Astrocyte (in vitro differentiated cells and primary cell): ENCODE results near the gene FBLN1. TPM values are rescaled to one million over a fixed set of nuclear protein-coding genes. Genes with fewer than 3 reads are reported as not detected.

Source experiments
- DNase-seq: peaks from one replicate; pipeline ENCODE4 v3.0.0-alpha.2; 2010; ENCODE audit warnings: low read depth
- FAIRE-seq: peaks from 2 replicates; lab custom pipeline; 2011; peaks lifted over from hg19 to GRCh38; lab: Jason Lieb, UNC
- H2AFZ ChIP-seq: 2 replicates; pipeline ENCODE4 v1.6.0; 2012; ENCODE audit warnings: low read depth, low read length, inconsistent platforms
- H3K27ac ChIP-seq: 2 replicates; pipeline ENCODE4 v1.5.1; 2011; ENCODE audit warnings: low read depth, low read length, inconsistent platforms
- H3K27me3 ChIP-seq: 2 replicates; pipeline ENCODE4 v1.6.0; 2011; ENCODE audit warnings: low read length, inconsistent platforms; ENCODE audit not compliant: insufficient read depth
- H3K36me3 ChIP-seq: 2 replicates; pipeline ENCODE4 v1.5.1; 2011; ENCODE audit warnings: low read length, inconsistent platforms; ENCODE audit not compliant: insufficient read depth
- H3K4me1 ChIP-seq: 2 replicates; pipeline ENCODE4 v1.5.1; 2011; ENCODE audit warnings: low read length, inconsistent platforms; ENCODE audit not compliant: insufficient read depth
- H3K4me2 ChIP-seq: 2 replicates; pipeline ENCODE4 v1.6.0; 2012; ENCODE audit warnings: low read length, inconsistent platforms
- H3K4me3 ChIP-seq: 2 replicates; pipeline ENCODE4 v1.5.1; 2011; ENCODE audit warnings: low read depth, mild to moderate bottlenecking, low read length, inconsistent platforms; ENCODE audit not compliant: insufficient read depth
- H3K79me2 ChIP-seq: 2 replicates; pipeline ENCODE4 v1.6.0; 2012; ENCODE audit warnings: mild to moderate bottlenecking, low read length, inconsistent platforms; ENCODE audit not compliant: insufficient read depth
- H3K9ac ChIP-seq: 2 replicates; pipeline ENCODE4 v1.6.0; 2012; ENCODE audit warnings: mild to moderate bottlenecking, low read length, inconsistent platforms
- H3K9me3 ChIP-seq: 2 replicates; pipeline ENCODE4 v1.5.1; 2012; ENCODE audit warnings: low read depth, mild to moderate bottlenecking, low read length, inconsistent platforms; ENCODE audit not compliant: insufficient read depth
- H4K20me1 ChIP-seq: 2 replicates; pipeline ENCODE4 v1.6.0; 2012; ENCODE audit warnings: low read length, inconsistent platforms; ENCODE audit not compliant: insufficient read depth
- H3K27ac Mint-ChIP-seq: one replicate; pipeline ENCODE4 v1.8.0; 2021; ENCODE audit warnings: mild to moderate bottlenecking, mixed read lengths; ENCODE audit not compliant: unreplicated experiment
- H3K27me3 Mint-ChIP-seq: one replicate; pipeline ENCODE4 v1.8.0; 2021; ENCODE audit warnings: low read depth, mixed read lengths; ENCODE audit not compliant: unreplicated experiment
- H3K36me3 Mint-ChIP-seq: one replicate; pipeline ENCODE4 v1.8.0; 2021; ENCODE audit warnings: low read depth, mixed read lengths; ENCODE audit not compliant: unreplicated experiment
- H3K4me1 Mint-ChIP-seq: one replicate; pipeline ENCODE4 v1.8.0; 2021; ENCODE audit warnings: low read depth, mixed read lengths; ENCODE audit not compliant: unreplicated experiment
- H3K4me3 Mint-ChIP-seq: one replicate; pipeline ENCODE4 v1.8.0; 2021; ENCODE audit warnings: mild to moderate bottlenecking, moderate library complexity, mixed read lengths; ENCODE audit not compliant: unreplicated experiment
- H3K9me3 Mint-ChIP-seq: one replicate; pipeline ENCODE4 v1.8.0; 2021; ENCODE audit warnings: mild to moderate bottlenecking, mixed read lengths; ENCODE audit not compliant: unreplicated experiment
- CTCF ChIP-seq: IDR thresholded peaks from 2 replicates; pipeline ENCODE4 v1.5.1; 2011; ENCODE audit warnings: low read depth, mild to moderate bottlenecking, inconsistent platforms, low read length, moderate library complexity; ENCODE audit not compliant: insufficient read depth
- EZH2 ChIP-seq: IDR thresholded peaks from 2 replicates; pipeline ENCODE4 v1.6.1; 2012; ENCODE audit warnings: mild to moderate bottlenecking, low read length, inconsistent platforms; ENCODE audit not compliant: insufficient read depth
- total RNA-seq: library from RNA; stranded (reverse); gene quantifications from 2 replicates; pipeline ENCODE4 v1.2.1, GENCODE V29; 2021

The FBLN1 gene
- total RNA-seq, 1 donor from 2014 or later, result 69.2 TPM

- DNase-seq, result no peak
- Histone ChIP-seq H3K79me2 (no peaks in the 10 kb centered on the region), H3K27me3 (no peaks in the 10 kb centered on the region), H4K20me1 (no peaks in the 10 kb centered on the region), H3K4me2 (no peak overlapping the region), H3K27ac (no peak overlapping the region), H3K4me3 (no peak overlapping the region), H2AFZ (no peak overlapping the region), H3K4me1 (peaks cover 17% of the 10 kb centered on the region), H3K9me3 (no peaks in the 10 kb centered on the region), H3K9ac (no peak overlapping the region), H3K36me3 (peaks cover 5% of the 10 kb centered on the region)
- Mint-ChIP-seq H3K36me3 (peaks cover 9% of the 10 kb centered on the region), H3K9me3 (no peaks in the 10 kb centered on the region), H3K27me3 (peaks cover 3% of the 10 kb centered on the region), H3K4me3 (no peak overlapping the region), H3K27ac (no peak overlapping the region), H3K4me1 (peaks cover 17% of the 10 kb centered on the region)
- TF ChIP-seq CTCF, result no peak
- no peak for TF ChIP-seq EZH2
- no peak for FAIRE-seq
Observed at GRCh38 chr22:45527456-45527855, 24.8 kb downstream of the FBLN1 start.

- Histone ChIP-seq H3K4me3 (no peak overlapping the region), H3K79me2 (no peaks in the 10 kb centered on the region), H4K20me1 (no peaks in the 10 kb centered on the region), H3K4me2 (no peak overlapping the region), H2AFZ (no peak overlapping the region), H3K9ac (no peak overlapping the region), H3K27me3 (no peaks in the 10 kb centered on the region), H3K9me3 (no peaks in the 10 kb centered on the region), H3K4me1 (peaks cover 17% of the 10 kb centered on the region), H3K27ac (no peak overlapping the region), H3K36me3 (peaks cover 5% of the 10 kb centered on the region)
- Mint-ChIP-seq H3K27ac (no peak overlapping the region), H3K9me3 (no peaks in the 10 kb centered on the region), H3K4me3 (no peak overlapping the region), H3K36me3 (peaks cover 9% of the 10 kb centered on the region), H3K27me3 (peaks cover under 1% of the 10 kb centered on the region), H3K4me1 (peaks cover 17% of the 10 kb centered on the region)
- no peak for FAIRE-seq
- no peak for DNase-seq
- no peak for TF ChIP-seq EZH2
- TF ChIP-seq CTCF, result no peak
Observed at GRCh38 chr22:45528046-45528445, 25.4 kb downstream of the FBLN1 start.

GRCh38 chr22:45529105-45529504, 26.4 kb downstream of the FBLN1 start:
- Histone ChIP-seq H3K27ac (no peak overlapping the region), H3K79me2 (no peaks in the 10 kb centered on the region), H3K36me3 (peaks cover 5% of the 10 kb centered on the region), H3K4me1 (peaks cover 17% of the 10 kb centered on the region), H4K20me1 (no peaks in the 10 kb centered on the region), H3K9ac (no peak overlapping the region), H3K4me2 (no peak overlapping the region), H2AFZ (no peak overlapping the region), H3K9me3 (no peaks in the 10 kb centered on the region), H3K4me3 (no peak overlapping the region), H3K27me3 (no peaks in the 10 kb centered on the region)
- FAIRE-seq (no peak), DNase-seq (no peak)
- Mint-ChIP-seq H3K9me3 (no peaks in the 10 kb centered on the region), H3K4me1 (peaks cover 17% of the 10 kb centered on the region), H3K27ac (no peak overlapping the region), H3K27me3 (no peaks in the 10 kb centered on the region), H3K4me3 (no peak overlapping the region), H3K36me3 (peaks cover 11% of the 10 kb centered on the region)
- TF ChIP-seq EZH2 (no peak), CTCF (no peak)
